Gastrocnemius medialis (tissue), 4 donors: ENCODE measurements around the gene C10orf105. TPM values are rescaled to one million over a fixed set of nuclear protein-coding genes. Genes with fewer than 3 reads are reported as not detected.

Source experiments
- ATAC-seq, 2 donors: fragments of 150-250 bp; one replicate each; pipeline ENCODE4 v1.9.1; 2016
- DNase-seq, 2 donors: peaks; one replicate each; pipeline ENCODE4 v3.0.0-alpha.2; 2019
- H3K27ac ChIP-seq, 4 donors: fragments of 200-600 bp; sonication (generic); 1 replicate in 1 of 4; 2 replicates in 3 of 4; pipeline ENCODE4 v1.5.1; 2016 to 2018; ENCODE audit warnings: mild to moderate bottlenecking in 2 of 4, moderate library complexity in 1 of 4
- H3K27me3 ChIP-seq, 3 donors: fragments of 200-600 bp; sonication (generic) in 2 of 3; 1 replicate in 1 of 3; 2 replicates in 2 of 3; pipeline versions ENCODE4 v1.5.1 to v1.6.0; 2016 to 2019; ENCODE audit warnings: mild to moderate bottlenecking in 1 of 3, moderate library complexity in 1 of 3
- H3K36me3 ChIP-seq, 2 donors: fragments of 200-600 bp; sonication (generic) in 1 of 2; one replicate each; pipeline ENCODE4 v1.5.1; 2017 to 2018
- H3K4me1 ChIP-seq, 2 donors: fragments of 200-600 bp; sonication (generic) in 1 of 2; one replicate each; pipeline ENCODE4 v1.5.1; 2016 to 2017; ENCODE audit warnings: mild to moderate bottlenecking in 2 of 2
- H3K4me3 ChIP-seq, 4 donors: fragments of 200-600 bp; sonication (generic) in 3 of 4; 1 replicate in 1 of 4; 2 replicates in 3 of 4; pipeline ENCODE4 v1.5.1; 2016 to 2019; ENCODE audit warnings: mild to moderate bottlenecking in 2 of 4
- H3K9me3 ChIP-seq, 3 donors: fragments of 200-600 bp; sonication (generic) in 2 of 3; 1 replicate in 1 of 3; 2 replicates in 2 of 3; pipeline ENCODE4 v1.5.1; 2016 to 2019
- CTCF ChIP-seq, 5 experiments: fragments of 450-650 bp in 3 of 5; fragments of 200-600 bp in 2 of 5; sonication (generic) in 2 of 5; IDR thresholded peaks in 4 of 5; conservative IDR thresholded peaks in 1 of 5; 1 replicate in 4 of 5; 2 replicates in 1 of 5; pipeline ENCODE4 v1.5.1; 2016 to 2019; ENCODE audit warnings: antibody characterized with exemption in 5 of 5, mild to moderate bottlenecking in 3 of 5, moderate library complexity in 3 of 5
- POLR2A ChIP-seq, 2 donors: fragments of 450-650 bp; IDR thresholded peaks; one replicate each; pipeline ENCODE4 v1.6.1; 2017; ENCODE audit warnings: antibody characterized with exemption in 2 of 2, mild to moderate bottlenecking in 2 of 2, moderate library complexity in 2 of 2
- in situ Hi-C, 4 donors: fragments of 200-750 bp; cut with MboI; loops; one replicate each; pipeline versions ENCODE4 v1.15.0 to v1.8.0; 2017; ENCODE audit warnings: low sequenced_read_pairs in 4 of 4
- intact Hi-C: fragments of 100-400 bp; cut with DNase I; formaldehyde crosslinking; loops from one replicate; pipeline ENCODE4 v1.15.1; 2023; ENCODE audit warnings: low total_unique reads
- total RNA-seq, 4 donors: library from RNA; depleted of rRNA; stranded (reverse); fragments of >200 nt; gene quantifications; one replicate each; pipeline versions ENCODE4 v1.1.0 to v1.2.3, GENCODE V29; 2016

The C10orf105 gene
- not detected for total RNA-seq

- intact Hi-C loops: no loop called here
- no peak for ATAC-seq
- no peaks in the 10 kb centered on the region for H3K36me3 ChIP-seq
Observed at GRCh38 chr10:71719464-71720201, at the start of gene C10orf105. C10orf105 (minus strand) TSS chr10:71719778; CDS start chr10:71716337, 3,441 bp downstream.

GRCh38 chr10:71767420-71768035 is 48.0 kb upstream of the C10orf105 start:
- Histone ChIP-seq H3K27me3 (no peaks in the 10 kb centered on the region), H3K9me3 (no peaks in the 10 kb centered on the region), H3K4me1 (peaks cover 69 to 96% of the 10 kb centered on the region in 2 donors), H3K36me3 (no peaks in the 10 kb centered on the region), H3K4me3 (peak overlapping the region in 1 of 4 donors; percentile 8), H3K27ac (peak overlapping the region; percentile 77 to 91 (median 86))
- DNase-seq (no peak), ATAC-seq (no peak)
- in situ Hi-C loops: no loop called here
- TF ChIP-seq POLR2A (IDR thresholded peaks at IDR 0.05): no peak
- intact Hi-C loops: no loop called here

More at GRCh38 chr10:71719464-71720201, at the start of gene C10orf105:
- Histone ChIP-seq H3K27me3 (no peaks in the 10 kb centered on the region), H3K4me1 (peaks cover 7 to 16% of the 10 kb centered on the region in 2 donors), H3K4me3 (no peak within 1 kb of the TSS), H3K27ac (peak within 1 kb of the TSS in 1 of 4 donors; percentile 8), H3K9me3 (no peaks in the 10 kb centered on the region)
- no peak for DNase-seq
- TF ChIP-seq POLR2A (IDR thresholded peaks at IDR 0.05) (no peak), CTCF (IDR thresholded peaks at IDR 0.05 in 4 of 5, conservative IDR thresholded peaks at IDR 0.05 in 1 of 5) (no peak)
- in situ Hi-C loops: no loop called here

GRCh38 chr10:71766717-71767419 is 47.3 kb upstream of the C10orf105 start:
- Histone ChIP-seq H3K36me3 (no peaks in the 10 kb centered on the region), H3K9me3 (no peaks in the 10 kb centered on the region), H3K27me3 (no peaks in the 10 kb centered on the region), H3K4me3 (peak overlapping the region in 1 of 4 donors; percentile 8), H3K27ac (peak overlapping the region; percentile 77 to 91 (median 86)), H3K4me1 (peaks cover 63 to 96% of the 10 kb centered on the region in 2 donors)
- DNase-seq (peak in 1 of 2 donors; percentile 76), ATAC-seq (peak; percentile 25 to 32)
- TF ChIP-seq CTCF (IDR thresholded peaks at IDR 0.05 in 4 of 5, conservative IDR thresholded peaks at IDR 0.05 in 1 of 5) (no peak), POLR2A (IDR thresholded peaks at IDR 0.05) (no peak)
- intact Hi-C loops: no loop called here
- in situ Hi-C loops: no loop called here

- in situ Hi-C loops (no loop called here), intact Hi-C loops (no loop called here)
- Histone ChIP-seq H3K27ac (peak overlapping the region; percentile 77 to 91 (median 86)), H3K4me1 (peaks cover 55 to 96% of the 10 kb centered on the region in 2 donors), H3K27me3 (no peaks in the 10 kb centered on the region), H3K9me3 (no peaks in the 10 kb centered on the region), H3K36me3 (no peaks in the 10 kb centered on the region), H3K4me3 (no peak overlapping the region)
- DNase-seq: no peak
- no peak for ATAC-seq
- TF ChIP-seq CTCF (IDR thresholded peaks at IDR 0.05 in 4 of 5, conservative IDR thresholded peaks at IDR 0.05 in 1 of 5) (no peak), POLR2A (IDR thresholded peaks at IDR 0.05) (no peak)
Observed at GRCh38 chr10:71765906-71766716, 46.5 kb upstream of the C10orf105 start.
